Cardiac muscle cell (in vitro differentiated cells and primary cell): ENCODE data around the gene INPP5A. TPM values are rescaled to one million over a fixed set of nuclear protein-coding genes. Genes with fewer than 3 reads are reported as not detected.

Experiments
- DNase-seq, 2 donors: peaks; one replicate each; pipeline versions ENCODE4 v3.0.0 to v3.0.0-alpha.2; 2010 to 2017; ENCODE audit warnings: low read depth in 1 of 2, low spot score in 1 of 2
- H3K27ac ChIP-seq: fragments of 200-600 bp; sonication (generic); 2 replicates; pipeline ENCODE4 v1.5.1; 2016
- H3K27me3 ChIP-seq: fragments of 200-600 bp; sonication (generic); 2 replicates; pipeline ENCODE4 v1.6.0; 2016; ENCODE audit warnings: control low read depth
- H3K36me3 ChIP-seq: fragments of 200-600 bp; sonication (generic); 2 replicates; pipeline ENCODE4 v1.5.1; 2016; ENCODE audit warnings: control low read depth
- H3K4me1 ChIP-seq: fragments of 200-600 bp; sonication (generic); 2 replicates; pipeline ENCODE4 v1.8.1; 2017; ENCODE audit warnings: low read depth, mild to moderate bottlenecking, mixed run types
- H3K4me3 ChIP-seq: fragments of 200-600 bp; sonication (generic); 2 replicates; pipeline ENCODE4 v1.5.1; 2016; ENCODE audit warnings: mild to moderate bottlenecking
- H3K9me3 ChIP-seq: fragments of 200-600 bp; sonication (generic); 2 replicates; pipeline ENCODE4 v1.5.1; 2017; ENCODE audit warnings: low read depth, mild to moderate bottlenecking, control low read depth
- CTCF ChIP-seq: IDR thresholded peaks from 2 replicates; pipeline ENCODE4 v1.5.1; 2012; ENCODE audit warnings: low read depth, mild to moderate bottlenecking, low read length
- polyA plus RNA-seq: library from polyadenylated mRNA; unstranded; fragments of >200 nt; fragmentation: Nextera tagmentation; extraction: Ambion mirVana; gene quantifications from 2 replicates; pipeline ENCODE4 v1.2.1, GENCODE V29; 2016
- total RNA-seq: library from RNA; depleted of rRNA; stranded (reverse); fragments of >200 nt; gene quantifications from 2 replicates; pipeline ENCODE4 v1.2.3, GENCODE V29; 2016

Gene INPP5A
- total and polyA plus RNA-seq, 2 experiments from 2014 or later = 87.0 to 90.4 TPM

- Histone ChIP-seq H3K4me1 (peaks cover 38% of the 10 kb centered on the region), H3K27me3 (no peaks in the 10 kb centered on the region), H3K4me3 (peak overlapping the region; percentile 54), H3K36me3 (no peaks in the 10 kb centered on the region), H3K9me3 (no peaks in the 10 kb centered on the region), H3K27ac (peak overlapping the region; percentile 92)
- TF ChIP-seq CTCF = no peak
- peak in 1 of 2 donors; percentile 51 for DNase-seq
Measured at GRCh38 chr10:132536241-132536876, 1.2 kb upstream of the INPP5A start.

GRCh38 chr10:132536877-132537683 is 507 bp upstream of the INPP5A start:
- Histone ChIP-seq H3K9me3 (no peaks in the 10 kb centered on the region), H3K36me3 (no peaks in the 10 kb centered on the region), H3K27me3 (no peaks in the 10 kb centered on the region), H3K4me3 (peak overlapping the region; percentile 54), H3K27ac (peak overlapping the region; percentile 92), H3K4me1 (peaks cover 38% of the 10 kb centered on the region)
- TF ChIP-seq CTCF = peak; percentile 12
- peak; percentile 100 for DNase-seq

GRCh38 chr10:132538031-132538789 is 623 bp downstream of the INPP5A start:
- H3K27ac ChIP-seq = no peak overlapping the region
- no peak for TF ChIP-seq CTCF
- DNase-seq = no peak
- peak overlapping the region; percentile 70 for H3K4me3 ChIP-seq
- no peaks in the 10 kb centered on the region for H3K36me3 ChIP-seq
- no peaks in the 10 kb centered on the region for H3K27me3 ChIP-seq
- no peaks in the 10 kb centered on the region for H3K9me3 ChIP-seq
- peaks cover 38% of the 10 kb centered on the region for H3K4me1 ChIP-seq

- Histone ChIP-seq H3K36me3 (no peaks in the 10 kb centered on the region), H3K27ac (no peak overlapping the region), H3K9me3 (no peaks in the 10 kb centered on the region), H3K4me3 (peak overlapping the region; percentile 70), H3K4me1 (peaks cover 38% of the 10 kb centered on the region), H3K27me3 (no peaks in the 10 kb centered on the region)
- TF ChIP-seq CTCF = no peak
- DNase-seq = no peak
Measured at GRCh38 chr10:132538790-132539421, 1.3 kb downstream of the INPP5A start.

- DNase-seq = no peak
- H3K36me3 ChIP-seq = no peaks in the 10 kb centered on the region
- H3K9me3 ChIP-seq = no peaks in the 10 kb centered on the region
- no peak overlapping the region for H3K27ac ChIP-seq
- H3K27me3 ChIP-seq = no peaks in the 10 kb centered on the region
- H3K4me3 ChIP-seq = peak overlapping the region; percentile 8
- H3K4me1 ChIP-seq = peaks cover 41% of the 10 kb centered on the region
- TF ChIP-seq CTCF = no peak
Measured at GRCh38 chr10:132539431-132539839, 1.8 kb downstream of the INPP5A start.
